OCI-LY7 (cell line): ENCODE results near the gene CEP20. TPM values are rescaled to one million over a fixed set of nuclear protein-coding genes. Genes with fewer than 3 reads are reported as not detected.

ENCODE experiments used
- BruUV-seq: library from RNA; stranded (reverse); fragments of 400-500 nt; replicated peaks from 2 replicates; lab custom pipeline; 2021; lab: Mats Ljungman, UMichigan
- CTCF ChIA-PET: fragments of 300-600 bp; sonication (Branson Sonifier 250); formaldehyde crosslinking; loops from one replicate; lab custom pipeline; 2022; ENCODE audit warnings: antibody characterized with exemption; ENCODE audit not compliant: unreplicated experiment; lab: Charles Lee
- POLR2A ChIA-PET: fragments of 300-600 bp; sonication (Branson Sonifier 250); formaldehyde crosslinking; loops from one replicate; lab custom pipeline; 2022; ENCODE audit warnings: antibody characterized with exemption; lab: Charles Lee
- DNase-seq: peaks from one replicate; pipeline ENCODE4 v3.0.0-alpha.2; 2015; ENCODE audit warnings: low spot score
- H2AFZ ChIP-seq: fragments of 200-600 bp; sonication (generic), shearing (Covaris generic); 2 replicates; pipeline ENCODE4 v1.6.1; 2014; ENCODE audit warnings: mild to moderate bottlenecking, antibody characterized with exemption, low read length, moderate library complexity
- H3K27ac ChIP-seq: fragments of 200-600 bp; sonication (generic); 2 replicates; pipeline ENCODE4 v1.5.1; 2014; ENCODE audit warnings: mixed run types, low read depth, mild to moderate bottlenecking, moderate library complexity, low read length, inconsistent platforms; ENCODE audit not compliant: poor library complexity, severe bottlenecking
- H3K36me3 ChIP-seq: fragments of 200-600 bp; sonication (generic); 2 replicates; pipeline ENCODE4 v1.6.1; 2014; ENCODE audit warnings: mild to moderate bottlenecking, antibody characterized with exemption, low read length, moderate library complexity, mixed read lengths; ENCODE audit not compliant: insufficient read depth
- H3K4me1 ChIP-seq: fragments of 200-600 bp; sonication (generic); 2 replicates; pipeline ENCODE4 v1.5.1; 2014; ENCODE audit warnings: mild to moderate bottlenecking, low read length; ENCODE audit not compliant: insufficient read depth, poor library complexity, severe bottlenecking
- H3K4me2 ChIP-seq: fragments of 200-600 bp; sonication (generic); 2 replicates; pipeline ENCODE4 v1.6.1; 2014; ENCODE audit warnings: mild to moderate bottlenecking, low read length
- H3K4me3 ChIP-seq: fragments of 200-600 bp; sonication (generic); 2 replicates; pipeline ENCODE4 v1.5.1; 2014; ENCODE audit warnings: mild to moderate bottlenecking, low read depth, low read length; ENCODE audit not compliant: poor library complexity, severe bottlenecking
- H3K79me2 ChIP-seq: fragments of 200-600 bp; sonication (generic); 2 replicates; pipeline ENCODE4 v1.6.1; 2016; ENCODE audit warnings: low read depth, mild to moderate bottlenecking, low read length, moderate library complexity, mixed read lengths; ENCODE audit not compliant: insufficient read depth
- H3K9me2 ChIP-seq: fragments of 200-600 bp; sonication (generic); 2 replicates; pipeline ENCODE4 v1.6.1; 2016; ENCODE audit warnings: mild to moderate bottlenecking, low read length, mixed read lengths; ENCODE audit not compliant: insufficient read depth
- H3K9me3 ChIP-seq: fragments of 200-600 bp; sonication (generic); 2 replicates; pipeline ENCODE4 v1.6.1; 2014; ENCODE audit warnings: mild to moderate bottlenecking, mixed run types, low read length, mixed read lengths
- H4K20me1 ChIP-seq: fragments of 200-600 bp; sonication (generic); 2 replicates; pipeline ENCODE4 v1.6.1; 2014; ENCODE audit warnings: mild to moderate bottlenecking, antibody characterized with exemption, low read length, moderate library complexity, mixed read lengths; ENCODE audit not compliant: insufficient read depth
- EZH2phosphoT487 ChIP-seq: fragments of 200-600 bp; sonication (generic); IDR thresholded peaks from 2 replicates; pipeline ENCODE4 v1.6.1; 2018; ENCODE audit warnings: low read depth, borderline replicate concordance, mild to moderate bottlenecking, mixed run types, antibody characterized with exemption, low read length, moderate library complexity, mixed read lengths
- intact Hi-C: fragments of 100-400 bp; cut with micrococcal nuclease; formaldehyde crosslinking; loops from one replicate; pipeline ENCODE4 v1.10.0; 2022; ENCODE audit not compliant: unreplicated experiment
- total RNA-seq, 2 experiments: library from RNA; depleted of rRNA in 1 of 2; stranded (reverse); fragments of >200 nt in 1 of 2; shearing (Covaris generic) in 1 of 2; gene quantifications; 2 replicates each; pipeline ENCODE4 v1.2.3, GENCODE V29; 2014 to 2022
- TF ChIP-seq, protein P1 (sequence below): fragments of 200-600 bp; sonication (generic); conservative IDR thresholded peaks from 2 replicates; pipeline ENCODE4 v1.5.1; 2014; ENCODE audit warnings: mild to moderate bottlenecking, antibody characterized with exemption, low read length, moderate library complexity, mixed read lengths

The CEP20 gene
- total RNA-seq, 2 experiments from 2014 or later = 36.6 to 62.8 TPM

DNA sequence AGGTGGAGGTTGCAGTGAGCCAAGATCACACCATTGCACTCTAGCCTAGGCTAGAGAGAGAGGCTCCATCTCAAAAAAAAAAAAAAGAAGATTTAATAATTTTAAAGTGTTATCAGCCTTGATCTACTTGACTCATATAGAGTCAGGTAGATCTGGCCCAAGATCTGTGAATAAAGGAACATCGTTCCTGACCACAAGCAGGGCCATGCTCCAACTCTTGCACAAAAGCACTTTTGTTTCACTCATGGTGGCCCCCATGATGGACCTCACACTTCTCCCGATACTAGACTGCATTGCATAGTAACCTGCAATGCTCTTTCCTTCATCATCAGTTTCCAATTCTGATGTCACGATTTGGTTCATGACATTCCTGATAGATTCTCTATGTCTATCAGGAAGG lies 26.4 kb downstream of the CEP20 start:
- Histone ChIP-seq H3K79me2 (no peaks in the 10 kb centered on the region), H4K20me1 (no peaks in the 10 kb centered on the region), H3K4me1 (peaks cover 15% of the 10 kb centered on the region), H3K36me3 (peaks cover 22% of the 10 kb centered on the region), H3K27ac (no peak overlapping the region), H3K4me2 (no peak overlapping the region), H2AFZ (no peak overlapping the region), H3K9me2 (no peaks in the 10 kb centered on the region), H3K4me3 (no peak overlapping the region), H3K9me3 (no peaks in the 10 kb centered on the region)
- intact Hi-C loops = no loop called here
- POLR2A ChIA-PET = no interaction called here
- no peak for DNase-seq
- BruUV-seq = no TSS peak
- CTCF ChIA-PET = no interaction called here
- no peak for TF ChIP-seq EZH2phosphoT487
- TF ChIP-seq, protein P1, sequence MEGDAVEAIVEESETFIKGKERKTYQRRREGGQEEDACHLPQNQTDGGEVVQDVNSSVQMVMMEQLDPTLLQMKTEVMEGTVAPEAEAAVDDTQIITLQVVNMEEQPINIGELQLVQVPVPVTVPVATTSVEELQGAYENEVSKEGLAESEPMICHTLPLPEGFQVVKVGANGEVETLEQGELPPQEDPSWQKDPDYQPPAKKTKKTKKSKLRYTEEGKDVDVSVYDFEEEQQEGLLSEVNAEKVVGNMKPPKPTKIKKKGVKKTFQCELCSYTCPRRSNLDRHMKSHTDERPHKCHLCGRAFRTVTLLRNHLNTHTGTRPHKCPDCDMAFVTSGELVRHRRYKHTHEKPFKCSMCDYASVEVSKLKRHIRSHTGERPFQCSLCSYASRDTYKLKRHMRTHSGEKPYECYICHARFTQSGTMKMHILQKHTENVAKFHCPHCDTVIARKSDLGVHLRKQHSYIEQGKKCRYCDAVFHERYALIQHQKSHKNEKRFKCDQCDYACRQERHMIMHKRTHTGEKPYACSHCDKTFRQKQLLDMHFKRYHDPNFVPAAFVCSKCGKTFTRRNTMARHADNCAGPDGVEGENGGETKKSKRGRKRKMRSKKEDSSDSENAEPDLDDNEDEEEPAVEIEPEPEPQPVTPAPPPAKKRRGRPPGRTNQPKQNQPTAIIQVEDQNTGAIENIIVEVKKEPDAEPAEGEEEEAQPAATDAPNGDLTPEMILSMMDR = no peak

DNA sequence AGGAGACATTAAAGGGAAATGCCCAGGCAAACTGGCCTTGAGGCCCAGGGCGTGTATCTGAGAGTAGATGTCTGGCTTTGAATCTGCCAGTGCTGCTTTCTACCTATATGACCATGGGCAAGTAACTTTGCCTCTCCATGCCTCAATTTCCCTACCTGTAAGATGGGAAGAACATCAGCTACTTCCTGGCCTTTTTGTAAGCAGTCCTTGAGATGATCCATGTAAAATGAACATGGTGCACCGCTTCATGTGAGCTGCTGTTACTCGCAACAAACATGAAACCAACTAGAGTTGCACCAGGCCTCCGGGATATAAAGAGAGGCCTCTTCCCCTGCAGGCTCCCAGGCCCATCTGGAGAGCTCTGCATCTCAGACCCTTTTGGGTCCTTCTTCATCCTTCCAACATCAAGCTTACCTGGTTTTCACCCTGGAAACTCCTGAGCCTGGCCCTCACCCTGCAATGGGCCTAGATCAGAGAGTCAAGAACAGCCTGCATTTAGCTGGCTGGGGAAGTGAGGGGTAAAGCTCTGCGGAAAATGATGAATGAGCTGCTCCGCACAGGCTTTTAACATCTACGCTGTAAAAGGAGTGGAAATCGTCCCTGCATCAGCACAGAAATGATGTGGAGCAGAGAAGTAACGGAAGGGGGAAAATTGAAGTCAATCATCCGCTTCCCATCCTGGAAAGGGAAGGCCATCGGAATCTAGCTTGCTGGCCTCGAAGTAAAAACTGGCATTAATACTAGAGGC lies 29.3 kb downstream of the CEP20 start:
- Histone ChIP-seq H3K4me1 (peaks cover 42% of the 10 kb centered on the region), H3K4me3 (no peak overlapping the region), H3K9me2 (no peaks in the 10 kb centered on the region), H3K9me3 (no peaks in the 10 kb centered on the region), H3K36me3 (no peaks in the 10 kb centered on the region), H3K27ac (no peak overlapping the region), H3K4me2 (no peak overlapping the region), H3K79me2 (peaks cover 10% of the 10 kb centered on the region), H4K20me1 (no peaks in the 10 kb centered on the region), H2AFZ (no peak overlapping the region)
- no peak for DNase-seq
- no peak for TF ChIP-seq EZH2phosphoT487
- TF ChIP-seq, protein P1 = no peak
- no TSS peak for BruUV-seq
- intact Hi-C loops = no loop called here
- ChIA-PET CTCF (interaction anchor here (0.6 to 0.9 kb wide), 2 partner anchors 16 to 245 kb away, joined by 3 to 9 read pairs; no protein-coding TSS in a partner anchor), POLR2A (interaction anchor here (0.6 to 1.2 kb wide), 3 partner anchors 15 to 65 kb away, joined by 4 to 7 read pairs (median 5); no protein-coding TSS in a partner anchor)
